GM12878 (cell line): Measurements from ENCODE around the gene OXTR. TPM values are rescaled to one million over a fixed set of nuclear protein-coding genes. Genes with fewer than 3 reads are reported as not detected.

ENCODE experiments used
- ASH2L ChIP-seq: fragments of 300-600, 200-600 bp; sonication (generic); IDR thresholded peaks from 2 replicates; pipeline ENCODE4 v1.6.1; 2017; ENCODE audit warnings: low read depth, mild to moderate bottlenecking, borderline replicate concordance
- BHLHE40 ChIP-seq, 2 experiments: fragments of 450-650 bp in 1 of 2; IDR thresholded peaks; 2 replicates each; pipeline ENCODE4 v1.6.1; 2011 to 2017; ENCODE audit warnings: low read depth in 2 of 2, borderline replicate concordance in 1 of 2, improper control_type of control experiment in 1 of 2, low read length in 1 of 2, mild to moderate bottlenecking in 1 of 2
- CHD1 ChIP-seq: IDR thresholded peaks from 2 replicates; pipeline ENCODE4 v1.6.1; 2012; ENCODE audit warnings: low read depth, low read length, improper control_type of control experiment
- EP300 ChIP-seq, 2 experiments: fragments of 150-350 bp in 1 of 2; IDR thresholded peaks; 2 replicates each; pipeline ENCODE4 v1.6.1; 2011 to 2012; ENCODE audit warnings: low read depth in 2 of 2, low read length in 2 of 2, borderline replicate concordance in 1 of 2, improper control_type of control experiment in 1 of 2, inconsistent platforms in 1 of 2; ENCODE audit not compliant: control insufficient read depth in 1 of 2
- IRF4 ChIP-seq: IDR thresholded peaks from 2 replicates; pipeline ENCODE4 v1.6.1; 2011; ENCODE audit warnings: low read depth, low read length
- JUND ChIP-seq: IDR thresholded peaks from 2 replicates; pipeline ENCODE4 v1.6.1; 2012; ENCODE audit warnings: low read depth, mild to moderate bottlenecking, low read length, improper control_type of control experiment, moderate library complexity
- MTA2 ChIP-seq: fragments of 450-650 bp; IDR thresholded peaks from 2 replicates; pipeline ENCODE4 v1.6.1; 2016; ENCODE audit warnings: low read depth, mild to moderate bottlenecking, moderate library complexity
- MYC ChIP-seq: IDR thresholded peaks from 2 replicates; pipeline ENCODE4 v1.6.1; 2011; ENCODE audit warnings: mild to moderate bottlenecking, low read length, moderate library complexity, inconsistent platforms; ENCODE audit not compliant: insufficient read depth, insufficient replicate concordance, insufficient read length, severe bottlenecking
- POLR2AphosphoS5 ChIP-seq: IDR thresholded peaks from 2 replicates; pipeline ENCODE4 v1.6.1; 2011; ENCODE audit warnings: mild to moderate bottlenecking, low read length, inconsistent platforms
- RUNX3 ChIP-seq: IDR thresholded peaks from 2 replicates; pipeline ENCODE4 v1.6.1; 2012; ENCODE audit warnings: low read length, inconsistent platforms
- SIX5 ChIP-seq: IDR thresholded peaks from 2 replicates; pipeline ENCODE4 v1.6.1; 2011; ENCODE audit warnings: mild to moderate bottlenecking, low read depth, low read length, moderate library complexity; ENCODE audit not compliant: severe bottlenecking
- SREBF2 ChIP-seq: IDR thresholded peaks from 2 replicates; pipeline ENCODE4 v1.6.1; 2012; ENCODE audit warnings: mild to moderate bottlenecking, low read length
- TCF3 ChIP-seq: IDR thresholded peaks from 2 replicates; pipeline ENCODE4 v1.6.1; 2012; ENCODE audit warnings: low read depth, mild to moderate bottlenecking, low read length, borderline replicate concordance; ENCODE audit not compliant: insufficient read depth
- ZSCAN29 ChIP-seq: fragments of 450-650 bp; IDR thresholded peaks from 2 replicates; pipeline ENCODE4 v1.6.1; 2017; ENCODE audit warnings: mild to moderate bottlenecking, moderate library complexity
- polyA plus RNA-seq, 11 experiments: library from polyadenylated mRNA; depleted of rRNA in 4 of 11; unstranded in 6 of 11; stranded (reverse) in 5 of 11; fragments of >200 nt; fragmentation: Nextera tagmentation in 4 of 11; fragmentation: Illumina TruSeq in 1 of 11; extraction: Ambion mirVana in 4 of 11; extraction: Trizol in 1 of 11; gene quantifications; 1 replicate in 1 of 11; 2 replicates in 10 of 11; pipeline versions ENCODE4 v1.2.1 to v1.2.3, GENCODE V29; 2011 to 2016; ENCODE audit warnings: inconsistent platforms in 2 of 11, missing spikeins in 2 of 11, low read depth in 1 of 11
- total RNA-seq, 4 experiments: library from RNA; depleted of rRNA in 3 of 4; stranded (reverse); fragments of >200 nt in 3 of 4; fragmentation: Illumina TruSeq in 1 of 4; extraction: Trizol in 1 of 4; gene quantifications; 2 replicates each; pipeline versions ENCODE4 v1.2.1 to v1.2.3, GENCODE V29; 2013 to 2021
- TF ChIP-seq, protein P1 (sequence below): IDR thresholded peaks from 2 replicates; pipeline ENCODE4 v1.6.1; 2011; ENCODE audit warnings: borderline replicate concordance, low read depth, mild to moderate bottlenecking, moderate library complexity, low read length; ENCODE audit not compliant: insufficient read depth, poor library complexity, severe bottlenecking
- TF ChIP-seq, protein P2 (sequence below): fragments of 450-650 bp; IDR thresholded peaks from 2 replicates; pipeline ENCODE4 v1.6.1; 2017; ENCODE audit warnings: mild to moderate bottlenecking, moderate library complexity
- TF ChIP-seq, protein P3 (sequence below): IDR thresholded peaks from 2 replicates; pipeline ENCODE4 v1.6.1; 2012; ENCODE audit warnings: low read depth, low read length, improper control_type of control experiment
- TF ChIP-seq, protein P4 (sequence below): IDR thresholded peaks from 2 replicates; pipeline ENCODE4 v1.6.1; 2012; ENCODE audit warnings: low read depth, low read length, improper control_type of control experiment
- TF ChIP-seq, protein P5 (sequence below): fragments of 450-650 bp; IDR thresholded peaks from 2 replicates; pipeline ENCODE4 v1.6.1; 2017; ENCODE audit warnings: antibody characterized with exemption, mild to moderate bottlenecking, moderate library complexity

The OXTR gene
- total and polyA plus RNA-seq, 10 of the 15 experiments (the other 5 are each of a cell fraction or from before 2014, with no cell fraction given) = 0.43 to 5.9 (median 2.6) TPM

DNA sequence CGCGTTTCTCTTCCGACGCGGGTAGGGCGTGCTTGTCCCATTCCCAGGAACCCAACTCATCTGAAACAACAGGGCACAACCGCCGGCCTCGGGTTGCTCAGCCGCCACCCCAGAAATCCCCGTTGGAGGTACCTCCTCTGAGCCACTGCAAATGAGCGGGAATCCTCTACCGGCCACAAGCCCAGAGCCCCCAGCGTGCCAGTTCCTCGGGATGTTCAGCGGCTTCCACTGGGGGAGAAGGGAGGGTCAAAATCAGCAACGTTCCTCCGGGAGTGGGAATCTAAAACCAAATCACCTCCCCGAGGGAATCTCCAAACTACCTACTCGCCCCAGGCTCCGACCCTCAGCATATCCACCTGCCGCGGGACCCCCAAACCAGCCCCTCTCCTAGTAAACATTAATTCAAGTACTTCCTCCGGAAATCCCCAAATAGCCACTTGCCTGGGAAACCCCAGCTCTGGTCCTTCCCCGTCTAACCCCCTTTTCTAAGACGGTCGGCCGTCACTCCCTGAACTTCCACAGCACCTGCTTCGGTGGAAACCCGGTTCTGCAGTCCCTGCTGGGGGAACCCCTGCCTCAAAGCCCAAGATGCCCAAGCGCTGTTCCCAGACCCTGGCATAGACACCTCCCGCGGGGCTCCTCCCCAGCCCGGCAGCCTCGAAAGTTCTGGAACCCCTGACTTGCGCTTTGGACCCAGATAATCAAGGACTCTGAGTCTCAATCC lies 887 bp downstream of the OXTR start (continued):
- TF ChIP-seq BHLHE40 (IDR thresholded peaks at IDR 0.05; ENCODE audit: borderline replicate concordance in 1 of 2, low read depth in 2 of 2, low read length in 1 of 2) = no peak
- TF ChIP-seq SREBF2 = no peak
- TF ChIP-seq, protein P1, sequence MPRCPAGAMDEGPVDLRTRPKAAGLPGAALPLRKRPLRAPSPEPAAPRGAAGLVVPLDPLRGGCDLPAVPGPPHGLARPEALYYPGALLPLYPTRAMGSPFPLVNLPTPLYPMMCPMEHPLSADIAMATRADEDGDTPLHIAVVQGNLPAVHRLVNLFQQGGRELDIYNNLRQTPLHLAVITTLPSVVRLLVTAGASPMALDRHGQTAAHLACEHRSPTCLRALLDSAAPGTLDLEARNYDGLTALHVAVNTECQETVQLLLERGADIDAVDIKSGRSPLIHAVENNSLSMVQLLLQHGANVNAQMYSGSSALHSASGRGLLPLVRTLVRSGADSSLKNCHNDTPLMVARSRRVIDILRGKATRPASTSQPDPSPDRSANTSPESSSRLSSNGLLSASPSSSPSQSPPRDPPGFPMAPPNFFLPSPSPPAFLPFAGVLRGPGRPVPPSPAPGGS = peak; percentile 74
- TF ChIP-seq ASH2L = no peak
- TF ChIP-seq MYC = no peak
- TF ChIP-seq CHD1 = no peak
- no peak; the same call in 1 of the 2 replicates for TF ChIP-seq POLR2AphosphoS5
- TF ChIP-seq JUND = no peak
- TF ChIP-seq RUNX3 = 0 out of 2 replicates have a peak, but pooled peaks have one; percentile 14
- TF ChIP-seq, protein P2, sequence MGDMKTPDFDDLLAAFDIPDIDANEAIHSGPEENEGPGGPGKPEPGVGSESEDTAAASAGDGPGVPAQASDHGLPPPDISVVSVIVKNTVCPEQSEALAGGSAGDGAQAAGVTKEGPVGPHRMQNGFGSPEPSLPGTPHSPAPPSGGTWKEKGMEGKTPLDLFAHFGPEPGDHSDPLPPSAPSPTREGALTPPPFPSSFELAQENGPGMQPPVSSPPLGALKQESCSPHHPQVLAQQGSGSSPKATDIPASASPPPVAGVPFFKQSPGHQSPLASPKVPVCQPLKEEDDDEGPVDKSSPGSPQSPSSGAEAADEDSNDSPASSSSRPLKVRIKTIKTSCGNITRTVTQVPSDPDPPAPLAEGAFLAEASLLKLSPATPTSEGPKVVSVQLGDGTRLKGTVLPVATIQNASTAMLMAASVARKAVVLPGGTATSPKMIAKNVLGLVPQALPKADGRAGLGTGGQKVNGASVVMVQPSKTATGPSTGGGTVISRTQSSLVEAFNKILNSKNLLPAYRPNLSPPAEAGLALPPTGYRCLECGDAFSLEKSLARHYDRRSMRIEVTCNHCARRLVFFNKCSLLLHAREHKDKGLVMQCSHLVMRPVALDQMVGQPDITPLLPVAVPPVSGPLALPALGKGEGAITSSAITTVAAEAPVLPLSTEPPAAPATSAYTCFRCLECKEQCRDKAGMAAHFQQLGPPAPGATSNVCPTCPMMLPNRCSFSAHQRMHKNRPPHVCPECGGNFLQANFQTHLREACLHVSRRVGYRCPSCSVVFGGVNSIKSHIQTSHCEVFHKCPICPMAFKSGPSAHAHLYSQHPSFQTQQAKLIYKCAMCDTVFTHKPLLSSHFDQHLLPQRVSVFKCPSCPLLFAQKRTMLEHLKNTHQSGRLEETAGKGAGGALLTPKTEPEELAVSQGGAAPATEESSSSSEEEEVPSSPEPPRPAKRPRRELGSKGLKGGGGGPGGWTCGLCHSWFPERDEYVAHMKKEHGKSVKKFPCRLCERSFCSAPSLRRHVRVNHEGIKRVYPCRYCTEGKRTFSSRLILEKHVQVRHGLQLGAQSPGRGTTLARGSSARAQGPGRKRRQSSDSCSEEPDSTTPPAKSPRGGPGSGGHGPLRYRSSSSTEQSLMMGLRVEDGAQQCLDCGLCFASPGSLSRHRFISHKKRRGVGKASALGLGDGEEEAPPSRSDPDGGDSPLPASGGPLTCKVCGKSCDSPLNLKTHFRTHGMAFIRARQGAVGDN = no peak
- TF ChIP-seq, protein P3, sequence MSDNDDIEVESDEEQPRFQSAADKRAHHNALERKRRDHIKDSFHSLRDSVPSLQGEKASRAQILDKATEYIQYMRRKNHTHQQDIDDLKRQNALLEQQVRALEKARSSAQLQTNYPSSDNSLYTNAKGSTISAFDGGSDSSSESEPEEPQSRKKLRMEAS = no peak
- TF ChIP-seq EP300 (IDR thresholded peaks at IDR 0.05; ENCODE audit: borderline replicate concordance in 1 of 2, control insufficient read depth in 1 of 2, low read depth in 2 of 2, low read length in 2 of 2) = 0 out of 4 replicates have a peak, but pooled peaks of 1 of the 2 experiments have one; percentile 26
- TF ChIP-seq, protein P4, sequence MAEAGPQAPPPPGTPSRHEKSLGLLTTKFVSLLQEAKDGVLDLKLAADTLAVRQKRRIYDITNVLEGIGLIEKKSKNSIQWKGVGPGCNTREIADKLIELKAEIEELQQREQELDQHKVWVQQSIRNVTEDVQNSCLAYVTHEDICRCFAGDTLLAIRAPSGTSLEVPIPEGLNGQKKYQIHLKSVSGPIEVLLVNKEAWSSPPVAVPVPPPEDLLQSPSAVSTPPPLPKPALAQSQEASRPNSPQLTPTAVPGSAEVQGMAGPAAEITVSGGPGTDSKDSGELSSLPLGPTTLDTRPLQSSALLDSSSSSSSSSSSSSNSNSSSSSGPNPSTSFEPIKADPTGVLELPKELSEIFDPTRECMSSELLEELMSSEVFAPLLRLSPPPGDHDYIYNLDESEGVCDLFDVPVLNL = no peak
- TF ChIP-seq, protein P5, sequence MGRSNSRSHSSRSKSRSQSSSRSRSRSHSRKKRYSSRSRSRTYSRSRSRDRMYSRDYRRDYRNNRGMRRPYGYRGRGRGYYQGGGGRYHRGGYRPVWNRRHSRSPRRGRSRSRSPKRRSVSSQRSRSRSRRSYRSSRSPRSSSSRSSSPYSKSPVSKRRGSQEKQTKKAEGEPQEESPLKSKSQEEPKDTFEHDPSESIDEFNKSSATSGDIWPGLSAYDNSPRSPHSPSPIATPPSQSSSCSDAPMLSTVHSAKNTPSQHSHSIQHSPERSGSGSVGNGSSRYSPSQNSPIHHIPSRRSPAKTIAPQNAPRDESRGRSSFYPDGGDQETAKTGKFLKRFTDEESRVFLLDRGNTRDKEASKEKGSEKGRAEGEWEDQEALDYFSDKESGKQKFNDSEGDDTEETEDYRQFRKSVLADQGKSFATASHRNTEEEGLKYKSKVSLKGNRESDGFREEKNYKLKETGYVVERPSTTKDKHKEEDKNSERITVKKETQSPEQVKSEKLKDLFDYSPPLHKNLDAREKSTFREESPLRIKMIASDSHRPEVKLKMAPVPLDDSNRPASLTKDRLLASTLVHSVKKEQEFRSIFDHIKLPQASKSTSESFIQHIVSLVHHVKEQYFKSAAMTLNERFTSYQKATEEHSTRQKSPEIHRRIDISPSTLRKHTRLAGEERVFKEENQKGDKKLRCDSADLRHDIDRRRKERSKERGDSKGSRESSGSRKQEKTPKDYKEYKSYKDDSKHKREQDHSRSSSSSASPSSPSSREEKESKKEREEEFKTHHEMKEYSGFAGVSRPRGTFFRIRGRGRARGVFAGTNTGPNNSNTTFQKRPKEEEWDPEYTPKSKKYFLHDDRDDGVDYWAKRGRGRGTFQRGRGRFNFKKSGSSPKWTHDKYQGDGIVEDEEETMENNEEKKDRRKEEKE = no peak
- no peak for TF ChIP-seq TCF3
- TF ChIP-seq IRF4 = no peak
- TF ChIP-seq SIX5 = no peak
- no peak for TF ChIP-seq ZSCAN29
- TF ChIP-seq MTA2 = peak; percentile 55
